Measurements from ENCODE around the gene CTTNBP2. TPM values are rescaled to one million over a fixed set of nuclear protein-coding genes. Genes with fewer than 3 reads are reported as not detected.

CTTNBP2 gene, protein sequence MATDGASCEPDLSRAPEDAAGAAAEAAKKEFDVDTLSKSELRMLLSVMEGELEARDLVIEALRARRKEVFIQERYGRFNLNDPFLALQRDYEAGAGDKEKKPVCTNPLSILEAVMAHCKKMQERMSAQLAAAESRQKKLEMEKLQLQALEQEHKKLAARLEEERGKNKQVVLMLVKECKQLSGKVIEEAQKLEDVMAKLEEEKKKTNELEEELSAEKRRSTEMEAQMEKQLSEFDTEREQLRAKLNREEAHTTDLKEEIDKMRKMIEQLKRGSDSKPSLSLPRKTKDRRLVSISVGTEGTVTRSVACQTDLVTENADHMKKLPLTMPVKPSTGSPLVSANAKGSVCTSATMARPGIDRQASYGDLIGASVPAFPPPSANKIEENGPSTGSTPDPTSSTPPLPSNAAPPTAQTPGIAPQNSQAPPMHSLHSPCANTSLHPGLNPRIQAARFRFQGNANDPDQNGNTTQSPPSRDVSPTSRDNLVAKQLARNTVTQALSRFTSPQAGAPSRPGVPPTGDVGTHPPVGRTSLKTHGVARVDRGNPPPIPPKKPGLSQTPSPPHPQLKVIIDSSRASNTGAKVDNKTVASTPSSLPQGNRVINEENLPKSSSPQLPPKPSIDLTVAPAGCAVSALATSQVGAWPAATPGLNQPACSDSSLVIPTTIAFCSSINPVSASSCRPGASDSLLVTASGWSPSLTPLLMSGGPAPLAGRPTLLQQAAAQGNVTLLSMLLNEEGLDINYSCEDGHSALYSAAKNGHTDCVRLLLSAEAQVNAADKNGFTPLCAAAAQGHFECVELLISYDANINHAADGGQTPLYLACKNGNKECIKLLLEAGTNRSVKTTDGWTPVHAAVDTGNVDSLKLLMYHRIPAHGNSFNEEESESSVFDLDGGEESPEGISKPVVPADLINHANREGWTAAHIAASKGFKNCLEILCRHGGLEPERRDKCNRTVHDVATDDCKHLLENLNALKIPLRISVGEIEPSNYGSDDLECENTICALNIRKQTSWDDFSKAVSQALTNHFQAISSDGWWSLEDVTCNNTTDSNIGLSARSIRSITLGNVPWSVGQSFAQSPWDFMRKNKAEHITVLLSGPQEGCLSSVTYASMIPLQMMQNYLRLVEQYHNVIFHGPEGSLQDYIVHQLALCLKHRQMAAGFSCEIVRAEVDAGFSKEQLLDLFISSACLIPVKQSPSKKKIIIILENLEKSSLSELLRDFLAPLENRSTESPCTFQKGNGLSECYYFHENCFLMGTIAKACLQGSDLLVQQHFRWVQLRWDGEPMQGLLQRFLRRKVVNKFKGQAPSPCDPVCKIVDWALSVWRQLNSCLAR (N-terminal part only)
- 16.5 TPM for total RNA-seq

DNA sequence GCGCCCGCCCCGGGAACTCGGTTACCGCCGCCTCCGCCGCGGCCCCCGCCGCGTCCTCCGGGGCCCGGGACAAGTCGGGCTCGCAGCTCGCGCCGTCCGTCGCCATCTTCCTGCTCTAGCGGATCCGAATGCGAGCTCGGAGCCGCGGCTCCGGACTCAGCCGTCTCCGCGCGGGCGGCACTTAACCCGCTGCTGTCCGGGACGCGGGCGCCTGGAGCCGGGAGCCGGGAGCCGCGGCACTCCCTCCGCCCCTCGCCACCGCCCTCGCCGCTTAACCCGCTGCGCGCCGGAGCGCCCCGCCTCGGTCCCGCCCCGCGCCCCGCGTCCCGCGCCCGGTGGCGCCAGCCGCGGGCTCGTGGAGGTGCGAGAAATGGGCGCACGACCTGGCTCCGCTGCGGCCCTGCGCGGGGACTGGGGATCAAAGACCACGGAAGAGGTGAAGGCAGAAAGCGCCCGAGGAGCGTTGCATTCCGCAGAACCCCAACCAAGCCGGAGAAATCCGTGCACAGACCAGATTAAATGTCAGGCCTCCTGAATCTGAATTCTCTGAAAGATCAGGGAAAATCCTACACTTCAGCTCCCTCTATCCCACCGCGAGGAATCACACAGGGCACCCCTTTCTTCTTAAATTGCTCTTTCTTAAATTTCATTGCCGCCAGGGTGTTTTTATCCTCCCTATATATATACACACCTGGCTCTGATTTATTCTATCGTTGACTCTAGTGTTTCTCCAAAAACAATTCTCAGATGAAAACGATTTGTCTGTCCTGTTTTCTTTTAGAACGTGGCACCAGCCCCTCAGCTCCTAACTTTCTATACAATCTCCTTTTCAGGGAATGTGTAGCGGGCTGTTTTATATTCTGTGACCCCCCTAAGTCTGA lies at the start of gene CTTNBP2:
CTTNBP2 (minus strand) TSS at position 132 of the 881 bp plus-strand sequence; CDS start at position 106, 26 bp downstream.

All from metanephros (tissue), 1 donor.